HepG2 (cell line): ENCODE measurements around the gene SRXN1. TPM values are rescaled to one million over a fixed set of nuclear protein-coding genes. Genes with fewer than 3 reads are reported as not detected.

Source experiments
- EHMT2 ChIP-seq: fragments of 200-600 bp; sonication (generic); IDR thresholded peaks from 2 replicates; pipeline ENCODE4 v1.7.0; 2017; ENCODE audit warnings: antibody characterized with exemption, low read depth, low read length, borderline replicate concordance
- GATAD1 ChIP-seq: IDR thresholded peaks from 2 replicates; pipeline ENCODE4 v1.6.1; 2016; ENCODE audit warnings: missing genetic modification reagents, missing compliant biosample characterization
- GFI1 ChIP-seq: sonication (generic); formaldehyde crosslinking; IDR thresholded peaks from 2 replicates; pipeline ENCODE4 v1.5.0; 2020; ENCODE audit warnings: missing genetic modification reagents, mild to moderate bottlenecking, borderline replicate concordance
- MLLT10 ChIP-seq: sonication (generic); formaldehyde crosslinking; IDR thresholded peaks from 2 replicates; pipeline ENCODE4 v1.4.0; 2020; ENCODE audit warnings: missing genetic modification reagents
- U2AF1 ChIP-seq: fragments of 200-400 bp; formaldehyde crosslinking; optimal IDR thresholded peaks from 2 replicates; pipeline ENCODE3; 2017; ENCODE audit warnings: mild to moderate bottlenecking, low read depth, low read length
- ZBTB3 ChIP-seq: sonication (generic); formaldehyde crosslinking; IDR thresholded peaks from 2 replicates; pipeline ENCODE4 v1.4.0; 2020; ENCODE audit warnings: low read depth, mild to moderate bottlenecking, moderate library complexity, missing genetic modification reagents, borderline replicate concordance
- ZNF30 ChIP-seq: sonication (generic); formaldehyde crosslinking; IDR thresholded peaks from 2 replicates; pipeline ENCODE4 v1.5.0; 2020; ENCODE audit warnings: mild to moderate bottlenecking, missing genetic modification reagents
- ZNF33B ChIP-seq: sonication (generic); formaldehyde crosslinking; IDR thresholded peaks from 2 replicates; pipeline ENCODE4 v1.5.1; 2020; ENCODE audit warnings: mild to moderate bottlenecking, missing genetic modification reagents
- ZNF354B ChIP-seq: sonication (generic); formaldehyde crosslinking; IDR thresholded peaks from 2 replicates; pipeline ENCODE4 v1.8.0; 2022; ENCODE audit warnings: mild to moderate bottlenecking, missing genetic modification reagents
- ZNF563 ChIP-seq: sonication (generic); formaldehyde crosslinking; IDR thresholded peaks from 2 replicates; pipeline ENCODE4 v1.8.0; 2022; ENCODE audit warnings: mild to moderate bottlenecking, moderate library complexity, missing genetic modification reagents
- polyA plus RNA-seq, 8 experiments: library from polyadenylated mRNA; depleted of rRNA in 3 of 8; stranded (reverse) in 7 of 8; unstranded in 1 of 8; fragments of >200 nt; fragmentation: Illumina TruSeq in 4 of 8; extraction: Trizol in 4 of 8; gene quantifications; 2 replicates each; pipeline versions ENCODE4 v1.2.1 to v1.2.3, GENCODE V29; 2011 to 2016; ENCODE audit warnings: low read depth in 4 of 8, missing spikeins in 1 of 8, mixed read lengths in 1 of 8; ENCODE audit not compliant: insufficient read depth in 1 of 8
- total RNA-seq, 5 experiments: library from RNA; depleted of rRNA; stranded (reverse); fragments of >200 nt; fragmentation: Illumina TruSeq; extraction: Trizol; gene quantifications; 2 replicates each; pipeline ENCODE4 v1.2.3, GENCODE V29; 2016; ENCODE audit warnings: low read depth in 1 of 5
- TF ChIP-seq, protein P1 (sequence below): sonication (generic); formaldehyde crosslinking; IDR thresholded peaks from 2 replicates; pipeline ENCODE4 v1.9.0; 2021; ENCODE audit warnings: missing genetic modification reagents, borderline replicate concordance
- TF ChIP-seq, protein P2 (sequence below): sonication (generic); formaldehyde crosslinking; IDR thresholded peaks from 2 replicates; pipeline ENCODE4 v1.4.0; 2020; ENCODE audit warnings: missing genetic modification reagents, low read depth, mild to moderate bottlenecking, borderline replicate concordance
- TF ChIP-seq, protein P3 (sequence below): sonication (generic); formaldehyde crosslinking; IDR thresholded peaks from 2 replicates; pipeline ENCODE4 v1.5.0; 2020; ENCODE audit warnings: missing genetic modification reagents, mild to moderate bottlenecking, borderline replicate concordance
- TF ChIP-seq, protein P4 (sequence below): sonication (generic); formaldehyde crosslinking; IDR thresholded peaks from 2 replicates; pipeline ENCODE4 v1.9.0; 2021; ENCODE audit warnings: missing genetic modification reagents, mild to moderate bottlenecking, borderline replicate concordance
- TF ChIP-seq, protein P5 (sequence below): sonication (generic); formaldehyde crosslinking; conservative IDR thresholded peaks from 2 replicates; pipeline ENCODE4 v1.4.0; 2020; ENCODE audit warnings: mild to moderate bottlenecking, missing genetic modification reagents, moderate library complexity
- TF ChIP-seq, protein P6 (sequence below): sonication (generic); formaldehyde crosslinking; IDR thresholded peaks from 2 replicates; pipeline ENCODE4 v1.9.0; 2021; ENCODE audit warnings: missing genetic modification reagents, borderline replicate concordance

The SRXN1 gene
- total and polyA plus RNA-seq, 2 of the 13 experiments (the other 11 are each of a cell fraction or from before 2014, with no cell fraction given), result 29.9 to 87.7 TPM

DNA sequence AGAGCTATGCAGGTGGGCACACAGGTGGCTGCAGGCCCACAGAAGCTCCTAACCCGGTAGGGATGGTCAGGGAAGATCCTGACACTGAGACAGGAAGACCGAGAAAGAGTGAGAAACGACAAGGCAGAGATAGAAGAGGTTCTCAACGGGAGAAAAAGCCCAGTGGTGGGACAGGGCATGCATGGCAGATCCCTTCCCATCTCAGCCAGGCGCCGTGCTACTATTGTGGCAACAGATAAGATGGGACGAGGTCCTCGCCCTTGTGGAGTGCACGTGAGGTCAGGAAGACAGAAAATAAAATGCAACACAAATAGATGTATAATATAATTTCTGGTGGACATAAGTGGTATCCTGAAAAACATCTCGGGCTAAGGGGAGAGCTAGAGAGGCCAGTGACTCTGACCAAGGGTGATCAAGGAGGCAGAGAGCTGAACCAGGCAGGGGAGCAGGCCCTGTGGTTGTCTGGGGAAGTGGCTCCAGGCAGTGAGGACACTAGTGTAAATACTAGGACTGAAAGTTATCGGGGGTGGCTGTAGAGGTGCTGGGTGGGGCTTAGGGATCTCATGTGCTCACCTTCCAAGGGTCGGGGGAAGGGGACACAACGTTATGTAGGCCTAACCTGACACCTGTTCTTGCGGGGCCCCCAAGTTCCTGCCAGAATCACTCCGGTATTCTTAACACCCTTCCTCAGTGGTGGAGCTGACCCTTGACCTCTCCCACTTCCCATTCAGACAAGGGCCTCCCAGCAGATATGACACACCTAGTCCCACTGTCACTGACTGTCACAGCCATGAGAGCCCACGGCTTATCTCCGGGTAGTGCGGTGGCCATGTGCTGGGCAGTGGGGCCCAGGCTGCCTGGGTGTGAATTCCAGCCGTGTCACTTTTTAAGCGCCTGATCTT, 1.0 kb downstream of the SRXN1 start (continued):
- TF ChIP-seq, protein P1, sequence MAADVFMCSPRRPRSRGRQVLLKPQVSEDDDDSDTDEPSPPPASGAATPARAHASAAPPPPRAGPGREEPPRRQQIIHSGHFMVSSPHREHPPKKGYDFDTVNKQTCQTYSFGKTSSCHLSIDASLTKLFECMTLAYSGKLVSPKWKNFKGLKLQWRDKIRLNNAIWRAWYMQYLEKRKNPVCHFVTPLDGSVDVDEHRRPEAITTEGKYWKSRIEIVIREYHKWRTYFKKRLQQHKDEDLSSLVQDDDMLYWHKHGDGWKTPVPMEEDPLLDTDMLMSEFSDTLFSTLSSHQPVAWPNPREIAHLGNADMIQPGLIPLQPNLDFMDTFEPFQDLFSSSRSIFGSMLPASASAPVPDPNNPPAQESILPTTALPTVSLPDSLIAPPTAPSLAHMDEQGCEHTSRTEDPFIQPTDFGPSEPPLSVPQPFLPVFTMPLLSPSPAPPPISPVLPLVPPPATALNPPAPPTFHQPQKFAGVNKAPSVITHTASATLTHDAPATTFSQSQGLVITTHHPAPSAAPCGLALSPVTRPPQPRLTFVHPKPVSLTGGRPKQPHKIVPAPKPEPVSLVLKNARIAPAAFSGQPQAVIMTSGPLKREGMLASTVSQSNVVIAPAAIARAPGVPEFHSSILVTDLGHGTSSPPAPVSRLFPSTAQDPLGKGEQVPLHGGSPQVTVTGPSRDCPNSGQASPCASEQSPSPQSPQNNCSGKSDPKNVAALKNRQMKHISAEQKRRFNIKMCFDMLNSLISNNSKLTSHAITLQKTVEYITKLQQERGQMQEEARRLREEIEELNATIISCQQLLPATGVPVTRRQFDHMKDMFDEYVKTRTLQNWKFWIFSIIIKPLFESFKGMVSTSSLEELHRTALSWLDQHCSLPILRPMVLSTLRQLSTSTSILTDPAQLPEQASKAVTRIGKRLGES (CRISPR knock-in tag), result no peak
- TF ChIP-seq ZBTB3, result no peak
- TF ChIP-seq ZNF563 (CRISPR knock-in tag), result no peak; the same call in 1 of the 2 replicates
- TF ChIP-seq, protein P2, sequence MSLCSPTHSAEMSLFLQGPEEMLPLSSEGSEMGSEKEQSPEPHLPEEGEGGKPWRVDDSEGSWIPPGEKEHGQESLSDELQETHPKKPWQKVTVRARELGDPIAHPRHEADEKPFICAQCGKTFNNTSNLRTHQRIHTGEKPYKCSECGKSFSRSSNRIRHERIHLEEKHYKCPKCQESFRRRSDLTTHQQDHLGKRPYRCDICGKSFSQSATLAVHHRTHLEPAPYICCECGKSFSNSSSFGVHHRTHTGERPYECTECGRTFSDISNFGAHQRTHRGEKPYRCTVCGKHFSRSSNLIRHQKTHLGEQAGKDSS (CRISPR knock-in tag), result 0 out of 2 replicates have a peak, but pooled peaks have one; percentile 65
- no peak for TF ChIP-seq MLLT10 (CRISPR knock-in tag)
- TF ChIP-seq, protein P3, sequence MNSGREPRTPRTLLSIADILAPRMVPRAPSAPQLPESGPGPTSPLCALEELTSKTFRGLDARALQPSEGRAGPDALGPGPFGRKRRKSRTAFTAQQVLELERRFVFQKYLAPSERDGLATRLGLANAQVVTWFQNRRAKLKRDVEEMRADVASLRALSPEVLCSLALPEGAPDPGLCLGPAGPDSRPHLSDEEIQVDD (CRISPR knock-in tag), result no peak; the same call in 1 of the 2 replicates
- no peak for TF ChIP-seq ZNF33B (CRISPR knock-in tag)
- TF ChIP-seq GFI1 (CRISPR knock-in tag), result no peak
- TF ChIP-seq, protein P4, sequence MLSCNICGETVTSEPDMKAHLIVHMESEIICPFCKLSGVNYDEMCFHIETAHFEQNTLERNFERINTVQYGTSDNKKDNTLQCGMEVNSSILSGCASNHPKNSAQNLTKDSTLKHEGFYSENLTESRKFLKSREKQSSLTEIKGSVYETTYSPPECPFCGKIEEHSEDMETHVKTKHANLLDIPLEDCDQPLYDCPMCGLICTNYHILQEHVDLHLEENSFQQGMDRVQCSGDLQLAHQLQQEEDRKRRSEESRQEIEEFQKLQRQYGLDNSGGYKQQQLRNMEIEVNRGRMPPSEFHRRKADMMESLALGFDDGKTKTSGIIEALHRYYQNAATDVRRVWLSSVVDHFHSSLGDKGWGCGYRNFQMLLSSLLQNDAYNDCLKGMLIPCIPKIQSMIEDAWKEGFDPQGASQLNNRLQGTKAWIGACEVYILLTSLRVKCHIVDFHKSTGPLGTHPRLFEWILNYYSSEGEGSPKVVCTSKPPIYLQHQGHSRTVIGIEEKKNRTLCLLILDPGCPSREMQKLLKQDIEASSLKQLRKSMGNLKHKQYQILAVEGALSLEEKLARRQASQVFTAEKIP (CRISPR knock-in tag), result no peak
- no peak for TF ChIP-seq EHMT2
- no peak; the same call in 1 of the 2 replicates for TF ChIP-seq ZNF30
- TF ChIP-seq, protein P5, sequence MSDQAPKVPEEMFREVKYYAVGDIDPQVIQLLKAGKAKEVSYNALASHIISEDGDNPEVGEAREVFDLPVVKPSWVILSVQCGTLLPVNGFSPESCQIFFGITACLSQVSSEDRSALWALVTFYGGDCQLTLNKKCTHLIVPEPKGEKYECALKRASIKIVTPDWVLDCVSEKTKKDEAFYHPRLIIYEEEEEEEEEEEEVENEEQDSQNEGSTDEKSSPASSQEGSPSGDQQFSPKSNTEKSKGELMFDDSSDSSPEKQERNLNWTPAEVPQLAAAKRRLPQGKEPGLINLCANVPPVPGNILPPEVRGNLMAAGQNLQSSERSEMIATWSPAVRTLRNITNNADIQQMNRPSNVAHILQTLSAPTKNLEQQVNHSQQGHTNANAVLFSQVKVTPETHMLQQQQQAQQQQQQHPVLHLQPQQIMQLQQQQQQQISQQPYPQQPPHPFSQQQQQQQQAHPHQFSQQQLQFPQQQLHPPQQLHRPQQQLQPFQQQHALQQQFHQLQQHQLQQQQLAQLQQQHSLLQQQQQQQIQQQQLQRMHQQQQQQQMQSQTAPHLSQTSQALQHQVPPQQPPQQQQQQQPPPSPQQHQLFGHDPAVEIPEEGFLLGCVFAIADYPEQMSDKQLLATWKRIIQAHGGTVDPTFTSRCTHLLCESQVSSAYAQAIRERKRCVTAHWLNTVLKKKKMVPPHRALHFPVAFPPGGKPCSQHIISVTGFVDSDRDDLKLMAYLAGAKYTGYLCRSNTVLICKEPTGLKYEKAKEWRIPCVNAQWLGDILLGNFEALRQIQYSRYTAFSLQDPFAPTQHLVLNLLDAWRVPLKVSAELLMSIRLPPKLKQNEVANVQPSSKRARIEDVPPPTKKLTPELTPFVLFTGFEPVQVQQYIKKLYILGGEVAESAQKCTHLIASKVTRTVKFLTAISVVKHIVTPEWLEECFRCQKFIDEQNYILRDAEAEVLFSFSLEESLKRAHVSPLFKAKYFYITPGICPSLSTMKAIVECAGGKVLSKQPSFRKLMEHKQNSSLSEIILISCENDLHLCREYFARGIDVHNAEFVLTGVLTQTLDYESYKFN, result 0 out of 2 replicates have a peak, but pooled peaks have one; percentile 14
- no peak for TF ChIP-seq GATAD1 (CRISPR knock-in tag)
- TF ChIP-seq, protein P6, sequence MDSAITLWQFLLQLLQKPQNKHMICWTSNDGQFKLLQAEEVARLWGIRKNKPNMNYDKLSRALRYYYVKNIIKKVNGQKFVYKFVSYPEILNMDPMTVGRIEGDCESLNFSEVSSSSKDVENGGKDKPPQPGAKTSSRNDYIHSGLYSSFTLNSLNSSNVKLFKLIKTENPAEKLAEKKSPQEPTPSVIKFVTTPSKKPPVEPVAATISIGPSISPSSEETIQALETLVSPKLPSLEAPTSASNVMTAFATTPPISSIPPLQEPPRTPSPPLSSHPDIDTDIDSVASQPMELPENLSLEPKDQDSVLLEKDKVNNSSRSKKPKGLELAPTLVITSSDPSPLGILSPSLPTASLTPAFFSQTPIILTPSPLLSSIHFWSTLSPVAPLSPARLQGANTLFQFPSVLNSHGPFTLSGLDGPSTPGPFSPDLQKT (CRISPR knock-in tag), result no peak
- no peak for TF ChIP-seq ZNF354B (CRISPR knock-in tag)
- TF ChIP-seq U2AF1, result no peak
